T47D (cell line): ENCODE results near the gene CBFA2T2.
"Not testable (repeated sequence)": the region's sequence is repeated elsewhere in the genome, so short reads cannot be mapped to it uniquely, and the experiment has no call there.

ENCODE experiments used
- DNase-seq, 2 experiments: peaks; one replicate each; pipeline versions ENCODE4 v3.0.0 to v3.0.0-alpha.2; 2011 to 2012; ENCODE audit warnings: low read depth in 1 of 2, low spot score in 1 of 2
- JUND ChIP-seq: IDR thresholded peaks from 2 replicates; pipeline ENCODE4 v1.6.1; 2012; ENCODE audit warnings: low read depth
- in situ Hi-C: cut with HindIII; loops from 2 replicates; pipeline ENCODE4 v1.10.0; 2016; ENCODE audit warnings: low sequenced_read_pairs, low pct_unique_long_range_greater_than_20kb

The CBFA2T2 gene

DNA sequence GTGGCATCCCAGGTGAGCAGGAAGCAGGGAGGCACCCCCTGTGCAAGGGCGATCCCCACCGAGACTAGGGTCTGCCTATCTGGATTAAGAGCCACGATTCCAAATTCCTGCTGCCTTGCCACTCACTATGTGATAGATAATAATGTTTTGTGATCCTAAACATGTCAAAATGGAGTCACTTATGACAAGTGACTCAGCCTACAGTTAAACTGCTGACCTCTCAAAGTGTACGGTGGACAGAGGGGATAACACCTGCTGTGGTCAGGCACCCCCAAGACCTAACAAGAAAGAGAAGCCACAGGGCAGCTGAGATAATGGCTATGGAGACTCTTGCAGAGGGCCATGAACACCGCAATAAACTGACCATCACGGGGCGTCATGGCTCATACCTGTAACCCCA, 30.3 kb upstream of the CBFA2T2 start:
- in situ Hi-C loops, result no loop called here
- DNase-seq, result no peak
- no peak for TF ChIP-seq JUND

GRCh38 chr20:33460711-33461110, 29.2 kb upstream of the CBFA2T2 start:
- DNase-seq, result no peak
- in situ Hi-C loops, result no loop called here

GRCh38 chr20:33463332-33464101, 26.4 kb upstream of the CBFA2T2 start:
- no peak for TF ChIP-seq JUND
- in situ Hi-C loops, result no loop called here
- no peak for DNase-seq

More at GRCh38 chr20:33460711-33461110, 29.2 kb upstream of the CBFA2T2 start:
- TF ChIP-seq JUND, result no peak

GRCh38 chr20:33464759-33465158, 25.1 kb upstream of the CBFA2T2 start:
- in situ Hi-C loops, DNase-seq: not testable (repeated sequence)

- DNase-seq, result no peak
- in situ Hi-C loops, result no loop called here
- no peak for TF ChIP-seq JUND
Measured at GRCh38 chr20:33465481-33466302, 24.2 kb upstream of the CBFA2T2 start.

- in situ Hi-C loops, result no loop called here
- DNase-seq, result no peak
- no peak for TF ChIP-seq JUND
Measured at GRCh38 chr20:33466303-33466646, 23.6 kb upstream of the CBFA2T2 start.

GRCh38 chr20:33470457-33470856, 19.4 kb upstream of the CBFA2T2 start:
- in situ Hi-C loops, result no loop called here
- DNase-seq, result no peak
- TF ChIP-seq JUND, result no peak

DNA sequence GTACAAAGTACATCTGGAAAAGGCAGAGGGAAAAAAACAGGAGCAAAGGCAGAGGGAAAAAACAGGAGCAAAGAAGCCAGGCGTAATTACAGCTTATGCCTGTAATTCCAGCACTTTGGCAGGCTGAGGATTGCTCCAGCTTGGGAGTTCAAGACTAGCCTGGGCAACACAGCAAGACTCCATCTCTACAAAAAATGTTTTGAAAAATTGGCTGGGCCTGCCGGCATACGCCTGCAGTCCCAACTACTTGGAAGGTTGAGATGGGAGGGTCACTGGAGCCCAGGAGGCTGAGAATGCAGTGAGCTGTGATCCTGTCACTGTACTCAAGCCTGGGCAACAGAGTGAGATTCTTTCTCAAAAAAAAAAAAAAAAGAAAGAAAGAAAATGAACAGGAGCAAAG, 19.0 kb upstream of the CBFA2T2 start:
- no peak for DNase-seq
- no peak for TF ChIP-seq JUND
- in situ Hi-C loops, result no loop called here

- TF ChIP-seq JUND, result no peak
- in situ Hi-C loops, result no loop called here
- DNase-seq, result no peak
Measured at GRCh38 chr20:33472868-33473435, 16.9 kb upstream of the CBFA2T2 start.

- no peak for DNase-seq
- TF ChIP-seq JUND, result no peak
- in situ Hi-C loops, result no loop called here
Measured at GRCh38 chr20:33474097-33474873, 15.6 kb upstream of the CBFA2T2 start.

DNA sequence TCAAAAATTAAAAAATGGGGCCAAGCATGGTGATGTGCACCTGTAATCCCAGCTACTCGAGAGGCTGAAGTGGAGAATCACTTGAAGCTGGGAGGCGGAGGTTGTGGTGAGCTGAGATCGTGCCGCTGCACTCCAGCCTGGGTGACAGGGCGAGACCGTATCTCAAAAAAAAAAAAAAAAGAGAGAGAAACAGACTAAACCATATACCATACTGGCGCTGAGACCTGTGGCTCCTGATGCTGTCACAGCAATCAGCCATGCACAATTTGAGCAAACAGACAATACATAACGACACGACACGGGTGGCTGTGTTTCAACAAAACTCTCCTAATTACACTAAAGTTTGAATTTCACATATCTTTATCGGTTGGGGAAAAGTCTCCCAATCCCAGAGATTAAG, 14.9 kb upstream of the CBFA2T2 start:
- no peak for TF ChIP-seq JUND
- in situ Hi-C loops, result no loop called here
- DNase-seq, result no peak

GRCh38 chr20:33475381-33476152, 14.3 kb upstream of the CBFA2T2 start:
- DNase-seq, result no peak
- no peak for TF ChIP-seq JUND
- in situ Hi-C loops, result no loop called here
